ENCODE measurements around the gene ZBTB7B.

DNA sequence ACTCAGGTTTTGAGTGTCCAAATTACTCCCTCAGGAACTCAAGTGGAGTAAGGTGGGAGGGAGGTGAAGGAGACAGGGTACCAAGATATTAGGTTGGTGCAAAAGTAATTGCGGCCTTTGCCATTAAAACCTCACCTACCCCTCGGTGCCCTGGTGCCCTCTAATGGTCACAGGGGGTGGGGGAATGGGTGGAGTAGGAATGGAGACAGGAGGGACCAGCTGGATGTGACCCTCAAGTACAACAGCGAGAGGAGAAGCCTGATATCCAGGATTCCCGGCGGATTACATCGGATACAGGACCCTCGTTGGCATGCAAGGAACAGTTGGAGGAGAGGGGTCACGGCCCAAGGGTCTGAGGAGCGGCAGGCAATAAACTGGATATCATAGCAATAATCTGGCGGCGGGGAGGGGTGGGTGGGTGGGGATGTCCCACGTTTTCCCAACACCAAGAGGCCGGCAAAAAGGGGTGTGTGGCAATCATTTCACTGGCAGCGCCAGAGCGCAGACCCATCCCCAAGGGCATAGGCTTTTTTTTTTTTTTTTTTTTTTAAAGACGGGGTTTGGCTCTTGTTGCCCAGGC lies 4.3 kb upstream of the ZBTB7B start:
- TF ChIP-seq, protein P1, sequence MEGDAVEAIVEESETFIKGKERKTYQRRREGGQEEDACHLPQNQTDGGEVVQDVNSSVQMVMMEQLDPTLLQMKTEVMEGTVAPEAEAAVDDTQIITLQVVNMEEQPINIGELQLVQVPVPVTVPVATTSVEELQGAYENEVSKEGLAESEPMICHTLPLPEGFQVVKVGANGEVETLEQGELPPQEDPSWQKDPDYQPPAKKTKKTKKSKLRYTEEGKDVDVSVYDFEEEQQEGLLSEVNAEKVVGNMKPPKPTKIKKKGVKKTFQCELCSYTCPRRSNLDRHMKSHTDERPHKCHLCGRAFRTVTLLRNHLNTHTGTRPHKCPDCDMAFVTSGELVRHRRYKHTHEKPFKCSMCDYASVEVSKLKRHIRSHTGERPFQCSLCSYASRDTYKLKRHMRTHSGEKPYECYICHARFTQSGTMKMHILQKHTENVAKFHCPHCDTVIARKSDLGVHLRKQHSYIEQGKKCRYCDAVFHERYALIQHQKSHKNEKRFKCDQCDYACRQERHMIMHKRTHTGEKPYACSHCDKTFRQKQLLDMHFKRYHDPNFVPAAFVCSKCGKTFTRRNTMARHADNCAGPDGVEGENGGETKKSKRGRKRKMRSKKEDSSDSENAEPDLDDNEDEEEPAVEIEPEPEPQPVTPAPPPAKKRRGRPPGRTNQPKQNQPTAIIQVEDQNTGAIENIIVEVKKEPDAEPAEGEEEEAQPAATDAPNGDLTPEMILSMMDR (conservative IDR thresholded peaks at IDR 0.05 in 1 of 2, IDR thresholded peaks at IDR 0.05 in 1 of 2; ENCODE audit: extremely low read depth in 1 of 2, insufficient read depth in 1 of 2, low read depth in 1 of 2, low read length in 2 of 2) = peak in 1 of 2 donors; percentile 21
- TF ChIP-seq EZH2 (IDR thresholded peaks at IDR 0.05; ENCODE audit: borderline replicate concordance, low read length) = no peak
